Activated CD8-positive, alpha-beta memory T cell treated with anti-CD3 and anti-CD28 coated beads for 24 hours (primary cell): ENCODE measurements around the gene BRD1.

ENCODE experiments used
- DNase-seq: peaks from one replicate; pipeline ENCODE4 v3.0.0-alpha.2; 2020

BRD1 gene

GRCh38 chr22:49749227-49749626, 78.4 kb downstream of the BRD1 start:
- DNase-seq: no peak

DNA sequence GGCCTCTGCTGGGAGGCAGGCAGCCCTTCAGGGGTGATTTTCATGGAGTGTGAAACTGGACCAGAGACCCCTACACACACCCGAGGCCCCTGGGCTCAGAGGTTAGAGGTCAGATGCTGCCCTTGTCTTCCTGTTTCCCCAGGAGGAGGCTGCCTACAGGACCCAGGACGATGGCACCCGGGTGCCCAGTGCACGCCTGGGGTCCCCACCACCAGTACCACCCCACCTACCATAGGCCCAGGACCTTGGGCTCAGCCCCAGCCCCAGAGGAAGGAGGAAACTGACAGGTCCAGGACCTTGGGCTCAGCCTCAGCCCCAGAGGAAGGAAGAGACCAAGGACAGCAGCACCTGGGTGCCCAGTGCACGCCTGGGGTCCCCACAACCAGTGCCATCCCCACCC, 79.2 kb downstream of the BRD1 start:
- DNase-seq: no peak

DNA sequence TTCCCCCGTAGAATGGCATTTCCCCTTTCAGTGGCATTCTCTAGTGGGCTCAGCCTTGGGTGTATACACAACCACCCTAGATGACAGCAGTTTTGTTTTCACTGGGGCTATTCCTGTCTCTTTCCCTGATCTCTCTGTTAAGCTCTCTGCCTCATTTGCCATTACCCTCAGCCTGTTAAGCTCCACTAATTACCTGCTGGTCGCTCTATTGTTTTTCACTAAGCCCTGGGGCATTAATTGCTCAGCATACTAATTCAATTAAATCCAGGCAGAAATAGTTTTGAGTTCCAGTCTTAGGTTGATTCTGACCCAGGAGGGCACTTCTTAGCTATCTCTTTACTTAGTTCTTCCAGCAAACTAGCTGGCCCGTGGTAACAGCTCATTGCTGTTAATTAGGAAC, 80.0 kb downstream of the BRD1 start:
- no peak for DNase-seq

DNA sequence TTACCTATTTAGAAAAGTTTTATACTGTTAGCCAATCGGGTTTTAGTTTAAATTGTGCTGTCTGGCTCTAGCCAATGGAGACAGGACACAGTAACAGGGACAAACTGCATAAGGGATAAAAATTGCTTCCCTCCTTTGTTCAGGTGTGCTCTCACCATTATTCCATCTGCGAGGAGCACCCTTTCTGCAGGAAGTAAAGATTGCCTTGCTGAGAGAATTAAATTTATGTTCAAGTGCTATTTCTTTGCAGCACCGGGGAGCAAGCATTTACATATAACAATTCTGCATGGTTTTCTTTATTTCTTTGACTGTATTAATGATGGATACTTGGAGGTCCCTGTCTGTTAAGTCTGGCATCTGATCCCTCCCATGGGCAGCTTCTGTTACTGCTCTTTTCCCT, 80.5 kb downstream of the BRD1 start:
- DNase-seq: no peak

- no peak for DNase-seq
Measured at GRCh38 chr22:49746065-49746464, 81.6 kb downstream of the BRD1 start.

GRCh38 chr22:49740242-49740641, 87.4 kb downstream of the BRD1 start:
- DNase-seq: peak; percentile 7

DNA sequence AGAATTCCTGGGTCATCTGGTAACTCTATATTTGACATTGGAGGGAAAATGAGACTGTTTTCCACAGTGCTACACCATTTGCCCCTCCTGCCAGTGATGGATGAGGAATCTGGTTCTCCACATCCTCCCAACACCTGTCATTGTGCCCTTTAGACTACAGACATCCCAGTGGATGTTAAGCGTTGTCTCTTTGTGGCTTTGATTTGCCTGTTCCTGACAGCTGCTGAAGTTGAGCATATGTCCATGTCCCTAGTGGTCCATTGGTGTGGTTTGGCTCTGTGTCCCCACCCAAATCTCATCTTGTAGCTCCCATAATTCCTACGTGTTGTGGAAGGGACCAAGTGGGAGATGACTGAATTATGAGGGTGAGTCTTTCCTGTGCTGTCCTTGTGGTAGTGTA, 88.5 kb downstream of the BRD1 start:
- DNase-seq: peak; percentile 1

GRCh38 chr22:49738566-49738965, 89.1 kb downstream of the BRD1 start:
- DNase-seq: peak; percentile 33

GRCh38 chr22:49738006-49738405, 89.7 kb downstream of the BRD1 start:
- peak; percentile 33 for DNase-seq

- DNase-seq: peak; percentile 45
Measured at GRCh38 chr22:49737101-49737551, 90.5 kb downstream of the BRD1 start.

GRCh38 chr22:49736538-49736937, 91.1 kb downstream of the BRD1 start:
- peak; percentile 47 for DNase-seq

DNA sequence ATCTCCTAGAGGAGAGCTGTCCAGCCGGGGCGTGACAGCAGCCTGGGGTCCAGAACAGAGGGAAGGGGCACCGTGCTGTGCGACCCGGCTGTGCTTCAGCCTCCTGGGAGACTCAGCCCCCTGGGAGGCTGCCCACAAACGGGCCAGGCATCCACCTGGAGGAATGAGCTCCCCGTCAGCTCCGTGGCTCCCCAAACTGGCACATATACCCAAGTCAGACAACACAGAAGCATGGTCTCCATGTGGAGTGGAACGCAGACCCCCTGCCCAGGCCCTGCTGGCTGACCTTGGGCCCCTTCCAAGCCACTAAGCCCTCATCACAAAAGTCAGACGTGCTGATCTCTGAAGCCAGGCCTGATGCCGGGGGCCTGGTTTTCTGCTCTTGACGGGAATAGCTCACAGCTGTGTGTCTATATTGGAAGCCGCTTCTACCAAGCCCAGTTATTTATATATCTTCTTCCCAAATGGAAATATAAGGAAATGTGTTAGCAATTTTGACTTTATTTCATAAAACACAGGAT, 91.7 kb downstream of the BRD1 start:
- DNase-seq: peak; percentile 42

GRCh38 chr22:49735411-49735900, 92.2 kb downstream of the BRD1 start:
- peak; percentile 59 for DNase-seq

GRCh38 chr22:49734882-49735281, 92.8 kb downstream of the BRD1 start:
- peak; percentile 44 for DNase-seq

DNA sequence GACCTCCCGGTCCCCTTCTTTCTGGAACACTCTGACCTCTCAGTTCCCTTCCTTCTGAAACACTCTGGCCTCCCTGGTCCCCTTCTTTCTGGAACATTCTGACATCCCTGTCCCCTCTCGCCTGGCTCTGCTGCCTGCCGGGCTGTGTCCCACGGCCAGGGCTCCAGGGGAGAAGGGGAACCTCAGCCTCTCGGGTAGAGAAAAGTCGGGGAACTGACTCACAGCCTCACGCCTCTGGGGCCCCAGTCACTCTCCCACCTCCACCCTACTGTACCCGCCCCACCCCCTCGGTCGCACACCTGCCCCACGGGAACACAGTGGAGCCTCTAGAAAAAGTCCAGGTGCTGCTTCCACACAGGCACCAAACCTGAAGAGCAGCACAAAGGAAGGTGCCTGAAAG, 93.3 kb downstream of the BRD1 start:
- DNase-seq: peak; percentile 53

GRCh38 chr22:49733631-49734030, 94.0 kb downstream of the BRD1 start:
- peak; percentile 47 for DNase-seq

DNA sequence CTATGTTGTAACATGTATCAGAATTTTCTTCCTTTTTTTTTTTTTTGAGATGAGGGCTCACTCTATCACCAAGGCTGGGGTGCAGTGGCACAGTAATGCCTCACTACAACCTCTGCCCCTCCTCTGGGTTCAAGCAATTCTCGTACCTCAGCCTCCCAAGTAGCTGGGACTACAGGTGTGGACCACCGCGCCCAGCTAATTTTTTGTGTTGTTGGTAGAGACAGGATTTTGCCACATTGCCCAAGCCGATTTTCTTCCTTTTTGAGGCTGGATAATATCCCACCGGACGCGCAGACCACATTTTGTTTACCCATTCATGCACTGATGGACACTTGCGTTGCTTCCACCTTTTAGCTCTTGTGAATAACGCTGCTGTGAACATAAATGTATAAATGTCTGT, 97.0 kb downstream of the BRD1 start:
- DNase-seq: no peak

DNA sequence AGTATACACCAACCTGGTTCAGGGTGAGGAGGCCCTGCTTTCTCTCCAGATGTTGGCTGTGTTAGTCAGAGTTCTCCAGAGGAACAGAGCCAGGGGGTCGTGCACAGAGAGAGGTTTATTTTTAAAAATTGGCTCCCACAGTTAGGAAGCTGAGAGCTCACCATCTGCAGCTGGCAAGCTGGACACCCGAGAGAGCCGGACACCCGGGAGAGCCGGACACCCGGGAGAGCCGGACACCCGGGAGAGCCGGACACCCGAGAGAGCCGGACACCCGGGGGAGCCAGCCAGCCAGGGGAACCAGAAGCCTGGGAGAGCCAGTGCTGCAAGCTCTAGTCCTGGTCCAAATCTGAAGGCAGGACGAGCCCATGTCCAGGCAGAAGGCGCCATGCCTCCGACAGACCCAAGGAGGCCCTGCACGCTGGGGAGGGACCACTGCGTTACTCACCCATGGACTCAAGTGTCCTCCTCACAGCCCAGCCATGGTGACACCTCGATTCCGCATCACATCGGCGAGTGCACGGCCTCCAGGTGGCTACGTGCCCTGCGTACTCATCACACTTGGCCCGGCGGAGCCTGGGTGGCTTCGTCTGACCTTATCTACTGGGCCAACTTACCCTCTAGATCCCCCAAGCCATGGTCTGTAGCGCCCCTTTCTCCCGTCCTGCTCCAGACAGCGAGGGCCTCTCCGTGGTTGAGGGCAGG, 99.0 kb downstream of the BRD1 start:
- DNase-seq: peak; percentile 50

DNA sequence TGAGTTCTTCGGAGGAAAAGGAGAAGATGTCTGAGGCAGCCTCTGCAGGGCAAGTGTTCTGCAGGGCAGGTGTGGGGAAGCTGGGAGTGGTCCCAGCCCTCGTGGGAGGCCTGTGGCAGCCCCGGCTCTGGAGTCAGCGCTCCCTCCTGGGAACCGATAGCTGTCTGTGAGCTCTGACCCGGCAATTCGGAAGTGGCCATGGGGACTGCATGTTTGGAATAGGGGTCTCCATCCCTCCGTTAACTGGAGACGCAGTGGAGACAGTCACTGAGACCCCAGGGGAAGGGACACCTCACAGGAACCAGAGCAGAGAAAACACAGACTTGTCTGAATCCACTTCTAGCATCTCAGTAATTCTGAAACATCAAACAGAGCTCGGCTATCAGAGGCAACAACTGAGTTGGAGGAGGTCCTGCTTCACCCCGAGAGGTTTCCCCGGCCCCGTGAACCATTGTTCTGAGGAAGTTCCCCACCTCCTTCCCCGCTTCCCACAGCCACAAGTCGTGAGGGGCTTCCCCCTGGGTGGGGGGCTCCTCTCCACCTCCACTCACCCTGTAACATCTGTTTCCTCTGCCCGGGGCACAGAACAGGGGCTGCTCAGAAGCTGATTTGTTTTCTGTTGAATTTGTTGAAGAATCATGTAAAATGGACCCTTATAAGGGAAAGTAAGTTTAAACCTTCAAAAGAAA, 99.6 kb downstream of the BRD1 start:
- peak; percentile 55 for DNase-seq

DNA sequence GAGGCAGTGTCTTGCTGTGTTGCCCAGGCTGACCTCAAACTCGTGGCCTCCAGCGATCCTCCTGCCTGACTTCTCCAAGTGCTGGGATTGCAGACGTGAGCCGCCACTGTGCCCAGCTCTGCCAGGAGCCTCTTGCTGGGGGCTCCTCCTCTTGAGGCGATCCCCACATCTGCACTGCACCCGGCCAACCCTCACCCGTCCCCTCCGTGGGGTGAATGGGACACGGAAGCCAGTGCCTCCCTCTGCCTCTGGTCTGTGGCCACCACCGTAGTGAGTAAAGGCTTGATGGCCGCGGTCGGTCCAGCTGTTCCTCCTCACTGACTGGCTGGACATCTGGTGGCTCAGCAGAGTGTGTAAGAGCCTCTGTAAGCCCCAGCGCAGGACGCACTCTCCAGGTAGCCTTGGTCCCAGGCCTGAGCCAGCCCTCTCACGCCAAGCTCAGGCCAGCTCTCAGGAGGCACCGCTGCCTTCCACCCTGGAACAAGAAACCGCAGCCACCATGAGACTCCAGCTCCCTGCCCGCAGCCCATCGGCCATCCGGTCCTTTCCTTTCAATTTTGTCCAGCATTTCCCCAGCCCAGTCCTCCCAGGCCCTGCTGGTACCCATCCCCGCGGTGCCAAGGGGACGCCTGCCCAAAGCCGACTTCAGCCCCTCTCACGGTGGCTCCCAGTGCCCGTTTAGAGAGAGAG, 100.3 kb downstream of the BRD1 start:
- DNase-seq: peak; percentile 52

GRCh38 chr22:49726701-49727101, 101.0 kb downstream of the BRD1 start:
- peak; percentile 46 for DNase-seq

DNA sequence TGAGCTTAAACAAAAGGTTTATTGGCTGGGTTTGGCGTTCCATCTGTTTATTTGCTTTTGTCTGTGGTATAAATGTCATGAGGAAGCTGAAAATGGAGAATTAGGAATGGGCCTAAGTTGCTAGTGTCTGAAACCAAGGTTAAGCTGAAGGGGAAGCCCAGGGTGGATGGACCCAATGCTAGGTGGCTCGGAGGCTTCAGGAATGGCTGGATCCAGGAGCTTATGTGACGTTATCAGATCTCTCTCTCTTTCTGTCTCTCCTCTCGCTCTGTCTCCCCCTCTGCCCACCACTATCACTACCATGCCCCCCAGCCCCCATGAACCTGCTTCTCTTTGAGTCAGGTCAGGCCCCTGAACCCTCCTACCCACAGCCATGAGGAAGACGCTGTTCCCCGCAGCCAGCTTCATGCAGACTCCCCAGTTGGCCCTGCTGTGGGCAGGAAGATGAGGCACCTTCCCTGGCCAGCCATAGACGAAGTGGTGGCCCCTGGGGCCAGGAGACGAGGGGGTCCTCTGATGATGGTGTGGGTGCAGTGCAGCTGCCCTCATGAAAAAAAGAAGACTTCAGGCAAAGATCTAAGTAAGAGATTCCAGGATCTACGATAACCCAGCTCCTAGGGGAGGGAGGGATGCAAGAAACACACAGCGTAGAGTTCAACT, 101.5 kb downstream of the BRD1 start:
- peak; percentile 40 for DNase-seq

- DNase-seq: no peak
Measured at GRCh38 chr22:49725516-49725915, 102.2 kb downstream of the BRD1 start.
